ENCODE measurements around the gene EHD4. TPM values are rescaled to one million over a fixed set of nuclear protein-coding genes. Genes with fewer than 3 reads are reported as not detected.

Gene EHD4
- total and polyA plus RNA-seq, 2 donors (not counting 1 experiment from before 2014, with no cell fraction given): 19.3 to 22.0 TPM

DNA sequence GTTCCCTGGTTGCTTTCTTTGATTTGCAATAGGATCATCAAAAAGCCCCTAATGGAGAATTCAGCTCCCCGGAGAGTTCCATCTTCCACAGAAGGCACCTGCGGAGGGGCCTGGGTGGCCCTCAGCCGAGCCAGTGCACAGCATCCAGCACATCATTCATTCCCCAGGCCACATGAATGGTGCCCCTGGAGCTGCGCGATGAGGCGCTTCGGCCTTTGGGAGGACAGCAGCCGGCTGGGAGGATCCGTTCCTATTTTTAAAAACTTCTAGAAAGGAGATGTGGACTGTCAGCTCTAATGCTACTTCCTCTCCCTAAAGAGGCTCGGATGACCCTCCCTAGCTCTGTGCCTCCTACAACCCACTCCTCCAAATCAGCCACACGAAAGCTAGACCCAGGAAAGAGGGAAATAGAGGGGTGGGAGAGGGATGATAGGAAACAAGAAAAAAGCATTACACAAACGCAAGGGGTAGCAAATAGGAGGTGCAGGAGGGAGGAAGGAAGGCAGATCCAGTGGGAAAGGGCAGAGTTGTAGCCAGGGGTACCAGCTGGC, 20.3 kb downstream of the EHD4 start:
- Histone ChIP-seq H2AFZ (ENCODE audit: low read length) (no peak overlapping the region), H3K4me2 (ENCODE audit: extremely low read depth, insufficient read depth, low read length) (no peak overlapping the region), H3K36me3 (ENCODE audit: control insufficient read depth, insufficient read depth, low read length) (peaks cover 8% of the 10 kb centered on the region), H4K20me1 (ENCODE audit: control insufficient read depth, extremely low read depth, insufficient read depth, low read length) (no peaks in the 10 kb centered on the region), H3K27me3 (ENCODE audit: control insufficient read depth, insufficient read depth, low read length) (no peaks in the 10 kb centered on the region), H3K4me1 (ENCODE audit: control insufficient read depth, extremely low read depth, insufficient read depth, low read length) (peaks cover 7% of the 10 kb centered on the region), H3K9me3 (ENCODE audit: control insufficient read depth, insufficient read depth, low read depth, low read length) (no peaks in the 10 kb centered on the region), H3K79me2 (ENCODE audit: control insufficient read depth, insufficient read depth, low read length) (peaks cover 10% of the 10 kb centered on the region), H3K9ac (ENCODE audit: insufficient read depth, low read length) (no peak overlapping the region), H3K27ac (ENCODE audit: insufficient read depth, low read length) (no peak overlapping the region), H3K4me3 (replicated peaks in 1 of 4; ENCODE audit: control extremely low read depth in 1 of 4, insufficient read depth in 1 of 4, low read depth in 3 of 4, low read length in 4 of 4) (no peak overlapping the region)
- DNase-seq (ENCODE audit: low read depth in 2 of 2): no peak
- TF ChIP-seq, protein P1, sequence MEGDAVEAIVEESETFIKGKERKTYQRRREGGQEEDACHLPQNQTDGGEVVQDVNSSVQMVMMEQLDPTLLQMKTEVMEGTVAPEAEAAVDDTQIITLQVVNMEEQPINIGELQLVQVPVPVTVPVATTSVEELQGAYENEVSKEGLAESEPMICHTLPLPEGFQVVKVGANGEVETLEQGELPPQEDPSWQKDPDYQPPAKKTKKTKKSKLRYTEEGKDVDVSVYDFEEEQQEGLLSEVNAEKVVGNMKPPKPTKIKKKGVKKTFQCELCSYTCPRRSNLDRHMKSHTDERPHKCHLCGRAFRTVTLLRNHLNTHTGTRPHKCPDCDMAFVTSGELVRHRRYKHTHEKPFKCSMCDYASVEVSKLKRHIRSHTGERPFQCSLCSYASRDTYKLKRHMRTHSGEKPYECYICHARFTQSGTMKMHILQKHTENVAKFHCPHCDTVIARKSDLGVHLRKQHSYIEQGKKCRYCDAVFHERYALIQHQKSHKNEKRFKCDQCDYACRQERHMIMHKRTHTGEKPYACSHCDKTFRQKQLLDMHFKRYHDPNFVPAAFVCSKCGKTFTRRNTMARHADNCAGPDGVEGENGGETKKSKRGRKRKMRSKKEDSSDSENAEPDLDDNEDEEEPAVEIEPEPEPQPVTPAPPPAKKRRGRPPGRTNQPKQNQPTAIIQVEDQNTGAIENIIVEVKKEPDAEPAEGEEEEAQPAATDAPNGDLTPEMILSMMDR (conservative IDR thresholded peaks at IDR 0.05 in 1 of 2, IDR thresholded peaks at IDR 0.05 in 1 of 2; ENCODE audit: low read depth in 1 of 2, low read length in 2 of 2): no peak
- TF ChIP-seq EZH2 (IDR thresholded peaks at IDR 0.05; ENCODE audit: low read length, missing control alignments): no peak

DNA sequence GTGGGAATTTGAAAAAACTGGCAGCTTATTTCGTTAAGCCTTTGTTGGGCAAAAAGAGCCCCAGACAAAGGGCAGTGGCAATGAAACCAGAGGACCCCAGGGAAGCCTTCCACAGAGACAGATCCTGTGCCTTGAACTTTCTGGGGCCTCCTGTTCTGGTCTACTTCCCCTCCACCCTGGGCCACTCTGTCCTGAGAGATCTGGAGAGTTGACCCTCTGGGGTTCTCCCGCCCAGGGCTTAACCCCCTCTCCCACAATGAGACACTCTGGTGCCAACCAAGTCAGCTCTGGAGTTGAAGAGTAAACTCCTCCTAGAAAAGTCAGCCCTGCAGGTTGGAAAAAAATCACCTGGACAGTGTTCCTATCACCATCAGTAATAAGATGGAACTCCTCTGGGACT, 20.8 kb downstream of the EHD4 start:
- Histone ChIP-seq H3K4me2 (ENCODE audit: extremely low read depth, insufficient read depth, low read length) (no peak overlapping the region), H3K4me3 (replicated peaks in 1 of 4; ENCODE audit: control extremely low read depth in 1 of 4, insufficient read depth in 1 of 4, low read depth in 3 of 4, low read length in 4 of 4) (no peak overlapping the region), H3K4me1 (ENCODE audit: control insufficient read depth, extremely low read depth, insufficient read depth, low read length) (peaks cover 9% of the 10 kb centered on the region), H3K9ac (ENCODE audit: insufficient read depth, low read length) (no peak overlapping the region), H2AFZ (ENCODE audit: low read length) (no peak overlapping the region), H3K27me3 (ENCODE audit: control insufficient read depth, insufficient read depth, low read length) (no peaks in the 10 kb centered on the region), H4K20me1 (ENCODE audit: control insufficient read depth, extremely low read depth, insufficient read depth, low read length) (no peaks in the 10 kb centered on the region), H3K27ac (ENCODE audit: insufficient read depth, low read length) (no peak overlapping the region), H3K36me3 (ENCODE audit: control insufficient read depth, insufficient read depth, low read length) (peaks cover 8% of the 10 kb centered on the region), H3K79me2 (ENCODE audit: control insufficient read depth, insufficient read depth, low read length) (peaks cover 14% of the 10 kb centered on the region), H3K9me3 (ENCODE audit: control insufficient read depth, insufficient read depth, low read depth, low read length) (no peaks in the 10 kb centered on the region)
- DNase-seq (ENCODE audit: low read depth in 2 of 2): no peak
- TF ChIP-seq EZH2 (IDR thresholded peaks at IDR 0.05; ENCODE audit: low read length, missing control alignments): no peak
- TF ChIP-seq, protein P1 (conservative IDR thresholded peaks at IDR 0.05 in 1 of 2, IDR thresholded peaks at IDR 0.05 in 1 of 2; ENCODE audit: low read depth in 1 of 2, low read length in 2 of 2): no peak

DNA sequence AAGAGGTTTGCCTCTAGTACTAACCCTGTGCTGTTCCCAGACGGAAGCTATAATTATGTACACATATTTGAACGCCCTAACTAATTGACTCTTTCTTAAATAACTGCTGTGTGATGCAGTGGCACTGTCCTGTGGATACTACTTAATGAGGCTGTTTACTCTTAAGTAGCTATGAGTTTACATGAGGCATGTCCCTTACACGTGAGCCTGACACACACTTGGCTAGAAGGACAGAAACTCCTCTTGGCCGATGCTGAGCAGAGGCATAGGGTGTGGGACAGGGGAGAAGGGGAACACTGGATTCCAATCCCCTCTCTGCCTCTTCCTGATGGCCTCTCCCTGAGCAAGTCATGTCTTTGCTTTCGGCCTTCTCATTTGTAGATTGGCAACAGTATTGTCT, 21.9 kb downstream of the EHD4 start:
- Histone ChIP-seq H3K27ac (ENCODE audit: insufficient read depth, low read length) (peak overlapping the region; percentile 6), H3K36me3 (ENCODE audit: control insufficient read depth, insufficient read depth, low read length) (peaks cover 8% of the 10 kb centered on the region), H3K4me3 (replicated peaks in 1 of 4; ENCODE audit: control extremely low read depth in 1 of 4, insufficient read depth in 1 of 4, low read depth in 3 of 4, low read length in 4 of 4) (no peak overlapping the region), H3K9me3 (ENCODE audit: control insufficient read depth, insufficient read depth, low read depth, low read length) (no peaks in the 10 kb centered on the region), H3K27me3 (ENCODE audit: control insufficient read depth, insufficient read depth, low read length) (no peaks in the 10 kb centered on the region), H3K4me2 (ENCODE audit: extremely low read depth, insufficient read depth, low read length) (no peak overlapping the region), H3K79me2 (ENCODE audit: control insufficient read depth, insufficient read depth, low read length) (peaks cover 13% of the 10 kb centered on the region), H4K20me1 (ENCODE audit: control insufficient read depth, extremely low read depth, insufficient read depth, low read length) (no peaks in the 10 kb centered on the region), H3K9ac (ENCODE audit: insufficient read depth, low read length) (no peak overlapping the region), H3K4me1 (ENCODE audit: control insufficient read depth, extremely low read depth, insufficient read depth, low read length) (peaks cover 9% of the 10 kb centered on the region), H2AFZ (ENCODE audit: low read length) (no peak overlapping the region)
- TF ChIP-seq, protein P1 (conservative IDR thresholded peaks at IDR 0.05 in 1 of 2, IDR thresholded peaks at IDR 0.05 in 1 of 2; ENCODE audit: low read depth in 1 of 2, low read length in 2 of 2): no peak
- no peak for TF ChIP-seq EZH2 (IDR thresholded peaks at IDR 0.05; ENCODE audit: low read length, missing control alignments)
- DNase-seq (ENCODE audit: low read depth in 2 of 2): peak in 1 of 2 donors; percentile 53

Measured in fibroblast of lung (primary cell).